Ishikawa (cell line): Measurements from ENCODE around the gene ALDH18A1.

Source experiments
- CEBPB ChIP-seq: IDR thresholded peaks from 2 replicates; pipeline ENCODE4 v1.6.1; 2012
- CREB1 ChIP-seq: IDR thresholded peaks from 2 replicates; pipeline ENCODE4 v1.6.1; 2012; ENCODE audit warnings: low read depth
- EGR1 ChIP-seq: IDR thresholded peaks from 2 replicates; pipeline ENCODE4 v1.6.1; 2012
- EP300 ChIP-seq: IDR thresholded peaks from 2 replicates; pipeline ENCODE4 v1.6.1; 2012; ENCODE audit warnings: borderline replicate concordance
- FOXM1 ChIP-seq: IDR thresholded peaks from 2 replicates; pipeline ENCODE4 v1.6.1; 2012; ENCODE audit warnings: low read depth, borderline replicate concordance
- NFIC ChIP-seq: IDR thresholded peaks from 2 replicates; pipeline ENCODE4 v1.6.1; 2012
- RAD21 ChIP-seq: IDR thresholded peaks from 2 replicates; pipeline ENCODE4 v1.6.1; 2012; ENCODE audit warnings: low read depth
- TAF1 ChIP-seq: IDR thresholded peaks from 2 replicates; pipeline ENCODE4 v1.6.1; 2012; ENCODE audit warnings: low read depth, mild to moderate bottlenecking
- TCF12 ChIP-seq: IDR thresholded peaks from 2 replicates; pipeline ENCODE4 v1.6.1; 2012; ENCODE audit warnings: low read depth
- TEAD4 ChIP-seq: IDR thresholded peaks from 2 replicates; pipeline ENCODE4 v1.6.1; 2012
- YY1 ChIP-seq: IDR thresholded peaks from 2 replicates; pipeline ENCODE4 v1.6.1; 2012; ENCODE audit warnings: low read depth
- ZBTB7A ChIP-seq: IDR thresholded peaks from 2 replicates; pipeline ENCODE4 v1.6.1; 2012; ENCODE audit warnings: low read depth
- TF ChIP-seq, protein P1 (sequence below): IDR thresholded peaks from 2 replicates; pipeline ENCODE4 v1.6.1; 2012
- TF ChIP-seq, protein P2 (sequence below): IDR thresholded peaks from 2 replicates; pipeline ENCODE4 v1.6.1; 2012; ENCODE audit warnings: low read depth, mild to moderate bottlenecking
- TF ChIP-seq, protein P3 (sequence below): IDR thresholded peaks from 2 replicates; pipeline ENCODE4 v1.6.1; 2012

ALDH18A1 gene

DNA sequence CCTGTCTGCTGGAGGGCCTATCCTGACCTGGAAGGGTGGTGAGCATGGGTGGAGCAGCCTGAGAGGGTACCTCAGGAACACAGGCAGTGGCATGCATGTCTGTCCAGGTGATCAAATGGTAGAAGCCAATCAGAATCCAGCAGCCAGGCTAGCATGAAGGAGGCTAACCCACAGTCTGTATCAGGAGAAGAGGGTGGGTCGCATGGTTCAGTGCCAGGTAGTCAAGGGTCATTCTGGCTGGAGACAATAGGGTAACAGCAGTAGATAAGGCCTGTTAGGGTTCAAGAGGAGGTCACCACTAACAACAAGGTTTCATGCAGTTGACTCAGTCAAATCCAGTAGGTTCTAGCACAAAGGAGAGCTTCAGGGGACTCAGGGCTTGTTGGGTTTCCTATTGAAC lies 10.4 kb downstream of the ALDH18A1 start:
- TF ChIP-seq, protein P1, sequence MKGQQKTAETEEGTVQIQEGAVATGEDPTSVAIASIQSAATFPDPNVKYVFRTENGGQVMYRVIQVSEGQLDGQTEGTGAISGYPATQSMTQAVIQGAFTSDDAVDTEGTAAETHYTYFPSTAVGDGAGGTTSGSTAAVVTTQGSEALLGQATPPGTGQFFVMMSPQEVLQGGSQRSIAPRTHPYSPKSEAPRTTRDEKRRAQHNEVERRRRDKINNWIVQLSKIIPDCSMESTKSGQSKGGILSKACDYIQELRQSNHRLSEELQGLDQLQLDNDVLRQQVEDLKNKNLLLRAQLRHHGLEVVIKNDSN, result no peak
- TF ChIP-seq RAD21, result no peak
- no peak for TF ChIP-seq FOXM1
- TF ChIP-seq, protein P2, sequence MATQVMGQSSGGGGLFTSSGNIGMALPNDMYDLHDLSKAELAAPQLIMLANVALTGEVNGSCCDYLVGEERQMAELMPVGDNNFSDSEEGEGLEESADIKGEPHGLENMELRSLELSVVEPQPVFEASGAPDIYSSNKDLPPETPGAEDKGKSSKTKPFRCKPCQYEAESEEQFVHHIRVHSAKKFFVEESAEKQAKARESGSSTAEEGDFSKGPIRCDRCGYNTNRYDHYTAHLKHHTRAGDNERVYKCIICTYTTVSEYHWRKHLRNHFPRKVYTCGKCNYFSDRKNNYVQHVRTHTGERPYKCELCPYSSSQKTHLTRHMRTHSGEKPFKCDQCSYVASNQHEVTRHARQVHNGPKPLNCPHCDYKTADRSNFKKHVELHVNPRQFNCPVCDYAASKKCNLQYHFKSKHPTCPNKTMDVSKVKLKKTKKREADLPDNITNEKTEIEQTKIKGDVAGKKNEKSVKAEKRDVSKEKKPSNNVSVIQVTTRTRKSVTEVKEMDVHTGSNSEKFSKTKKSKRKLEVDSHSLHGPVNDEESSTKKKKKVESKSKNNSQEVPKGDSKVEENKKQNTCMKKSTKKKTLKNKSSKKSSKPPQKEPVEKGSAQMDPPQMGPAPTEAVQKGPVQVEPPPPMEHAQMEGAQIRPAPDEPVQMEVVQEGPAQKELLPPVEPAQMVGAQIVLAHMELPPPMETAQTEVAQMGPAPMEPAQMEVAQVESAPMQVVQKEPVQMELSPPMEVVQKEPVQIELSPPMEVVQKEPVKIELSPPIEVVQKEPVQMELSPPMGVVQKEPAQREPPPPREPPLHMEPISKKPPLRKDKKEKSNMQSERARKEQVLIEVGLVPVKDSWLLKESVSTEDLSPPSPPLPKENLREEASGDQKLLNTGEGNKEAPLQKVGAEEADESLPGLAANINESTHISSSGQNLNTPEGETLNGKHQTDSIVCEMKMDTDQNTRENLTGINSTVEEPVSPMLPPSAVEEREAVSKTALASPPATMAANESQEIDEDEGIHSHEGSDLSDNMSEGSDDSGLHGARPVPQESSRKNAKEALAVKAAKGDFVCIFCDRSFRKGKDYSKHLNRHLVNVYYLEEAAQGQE, result no peak
- no peak for TF ChIP-seq TAF1
- TF ChIP-seq EP300, result no peak

DNA sequence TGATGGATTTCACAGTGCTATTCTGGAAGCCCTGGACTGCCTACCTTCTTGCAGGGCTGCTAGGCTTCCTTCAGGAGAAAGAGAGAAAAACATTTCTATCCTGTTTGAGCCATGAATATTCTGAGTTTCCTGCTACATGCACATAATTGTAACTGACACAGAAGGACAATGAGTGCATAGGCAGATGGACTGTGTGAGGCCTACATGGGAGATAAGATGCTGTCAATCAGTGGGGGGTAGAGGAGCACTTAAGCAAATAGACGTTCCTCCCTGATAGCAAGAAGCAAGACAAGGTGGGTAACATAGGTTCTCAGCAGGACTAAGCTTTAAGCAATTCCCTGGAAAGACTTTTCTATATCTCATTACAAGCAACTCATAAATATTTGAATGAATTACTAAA lies 11.6 kb downstream of the ALDH18A1 start:
- TF ChIP-seq EP300 (no peak), CREB1 (no peak), ZBTB7A (no peak), FOXM1 (no peak), NFIC (no peak), CEBPB (no peak), YY1 (no peak), EGR1 (no peak), TCF12 (no peak), TEAD4 (no peak), TAF1 (no peak), RAD21 (no peak)
- TF ChIP-seq, protein P3, sequence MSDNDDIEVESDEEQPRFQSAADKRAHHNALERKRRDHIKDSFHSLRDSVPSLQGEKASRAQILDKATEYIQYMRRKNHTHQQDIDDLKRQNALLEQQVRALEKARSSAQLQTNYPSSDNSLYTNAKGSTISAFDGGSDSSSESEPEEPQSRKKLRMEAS, result no peak
- TF ChIP-seq, protein P1, result no peak
- TF ChIP-seq, protein P2, result no peak

DNA sequence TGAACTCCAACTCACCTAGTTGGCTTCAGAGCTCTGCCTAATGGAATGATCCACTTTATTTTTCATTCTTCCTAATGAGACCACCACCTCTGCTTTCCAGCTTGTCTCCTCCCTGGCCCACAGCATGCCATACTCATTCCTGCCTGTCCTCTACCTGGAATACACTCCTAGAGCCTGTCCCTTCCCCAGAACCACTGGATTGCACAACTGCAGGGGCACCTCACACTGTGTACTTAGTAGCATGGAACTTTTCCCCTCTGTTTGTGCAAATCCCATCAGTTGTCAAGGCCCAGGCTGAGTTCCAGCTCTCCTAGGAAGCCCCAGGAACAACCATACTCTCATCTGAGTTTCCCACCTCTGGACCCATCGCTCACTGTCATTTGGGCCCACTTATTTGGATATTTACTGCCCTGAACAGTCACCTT lies 15.6 kb downstream of the ALDH18A1 start:
- TF ChIP-seq NFIC, result no peak
- no peak for TF ChIP-seq EP300
- no peak for TF ChIP-seq TAF1
- TF ChIP-seq YY1, result no peak
- TF ChIP-seq, protein P1, result no peak
- no peak for TF ChIP-seq CEBPB
- TF ChIP-seq TCF12, result no peak
- TF ChIP-seq ZBTB7A, result no peak
- no peak for TF ChIP-seq TEAD4
- TF ChIP-seq, protein P3, result no peak
- TF ChIP-seq FOXM1, result no peak
- no peak for TF ChIP-seq EGR1
- TF ChIP-seq CREB1, result no peak

DNA sequence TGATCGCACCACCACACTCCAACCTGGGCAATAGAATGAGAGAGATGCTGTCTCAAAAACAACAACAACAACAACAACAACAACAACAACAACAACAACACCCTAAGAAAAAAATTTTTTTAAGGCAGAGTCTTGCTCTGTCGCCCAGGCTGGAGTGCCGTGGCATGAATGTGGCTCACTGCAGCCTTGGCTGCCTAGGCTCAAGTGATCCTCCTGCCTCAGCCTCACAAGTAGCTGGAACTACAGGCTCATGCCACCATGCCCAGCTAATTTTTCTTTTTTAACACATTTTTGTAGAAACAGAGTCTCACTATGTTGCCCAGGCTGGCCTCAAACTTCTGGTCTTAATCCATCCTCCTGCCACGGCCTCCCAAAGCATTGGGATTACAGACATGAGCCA lies 18.6 kb downstream of the ALDH18A1 start:
- no peak for TF ChIP-seq NFIC
- TF ChIP-seq, protein P2, result no peak
- TF ChIP-seq CREB1, result no peak
- no peak for TF ChIP-seq TEAD4
- TF ChIP-seq RAD21, result no peak
- no peak for TF ChIP-seq EGR1
- no peak for TF ChIP-seq ZBTB7A
- no peak for TF ChIP-seq CEBPB
- TF ChIP-seq, protein P1, result no peak
- no peak for TF ChIP-seq YY1
- no peak for TF ChIP-seq EP300
- TF ChIP-seq, protein P3, result no peak
- no peak for TF ChIP-seq TCF12
- TF ChIP-seq TAF1, result no peak
- no peak for TF ChIP-seq FOXM1
